PC-9 (cell line): Measurements from ENCODE around the gene ST7.

ENCODE experiments used
- CTCF ChIP-seq: fragments of 200-600 bp; sonication (generic); conservative IDR thresholded peaks from 2 replicates; pipeline ENCODE4 v1.6.1; 2017; ENCODE audit warnings: mixed run types, antibody characterized with exemption, mild to moderate bottlenecking, moderate library complexity
- EZH2 ChIP-seq: fragments of 200-600 bp; sonication (generic); IDR thresholded peaks from 2 replicates; pipeline ENCODE4 v1.8.0; 2017; ENCODE audit warnings: antibody characterized with exemption, low read depth

DNA sequence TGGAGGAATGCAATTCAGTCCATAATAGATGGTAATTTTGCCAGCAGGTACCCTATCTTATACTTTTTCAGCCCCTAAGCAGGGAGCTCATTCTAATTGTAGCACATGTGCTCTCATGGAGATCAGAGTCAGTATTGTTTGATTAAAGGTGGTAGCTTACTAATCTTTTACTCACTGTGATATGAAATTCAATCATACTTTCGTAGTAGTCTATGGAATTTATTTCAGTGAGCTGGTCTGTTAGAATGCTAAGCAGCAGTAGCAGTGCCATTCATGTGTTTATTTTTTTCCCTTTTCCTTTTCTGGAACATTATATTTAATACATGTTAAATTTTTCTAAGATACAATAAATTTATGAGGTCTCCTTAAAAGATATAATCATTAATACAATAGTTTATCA lies 109.0 kb downstream of the ST7 start:
- TF ChIP-seq CTCF = no peak
- no peak for TF ChIP-seq EZH2
